Neural crest cell (in vitro differentiated cells): Measurements from ENCODE around the gene KDM4C. TPM values are rescaled to one million over a fixed set of nuclear protein-coding genes. Genes with fewer than 3 reads are reported as not detected.

Source experiments
- DNase-seq: peaks from one replicate; pipeline ENCODE4 v3.0.0; 2021; ENCODE audit warnings: low read depth, mixed read lengths, low spot score
- H3K27ac Mint-ChIP-seq: one replicate; pipeline ENCODE4 v1.8.0; 2021; ENCODE audit warnings: mild to moderate bottlenecking, mixed read lengths; ENCODE audit not compliant: unreplicated experiment
- H3K27me3 Mint-ChIP-seq: 2 replicates; pipeline ENCODE4 v1.8.0; 2021; ENCODE audit warnings: low read depth, mild to moderate bottlenecking, mixed read lengths
- H3K36me3 Mint-ChIP-seq: 2 replicates; pipeline ENCODE4 v1.8.0; 2021; ENCODE audit warnings: low read depth, mild to moderate bottlenecking, mixed read lengths
- H3K4me1 Mint-ChIP-seq: 2 replicates; pipeline ENCODE4 v1.8.0; 2021; ENCODE audit warnings: mixed read lengths
- H3K4me3 Mint-ChIP-seq: one replicate; pipeline ENCODE4 v1.8.0; 2021; ENCODE audit warnings: mild to moderate bottlenecking, mixed read lengths
- H3K9me3 Mint-ChIP-seq: 2 replicates; pipeline ENCODE4 v1.8.0; 2021; ENCODE audit warnings: mixed read lengths
- CTCF ChIP-seq: fragments of 200-600 bp; sonication (generic); conservative IDR thresholded peaks from 2 replicates; pipeline ENCODE4 v1.5.0; 2021; ENCODE audit warnings: antibody characterized with exemption, mild to moderate bottlenecking
- total RNA-seq: library from RNA; stranded (reverse); gene quantifications from 2 replicates; pipeline ENCODE4 v1.2.1, GENCODE V29; 2021

KDM4C gene
- total RNA-seq, 1 donor from 2014 or later, result 11.2 TPM

GRCh38 chr9:7056254-7056653 lies 298.5 kb downstream of the KDM4C start:
- no peak overlapping the region for H3K27ac Mint-ChIP-seq
- H3K4me1 Mint-ChIP-seq, result peaks cover 41% of the 10 kb centered on the region
- H3K27me3 Mint-ChIP-seq, result no peaks in the 10 kb centered on the region
- no peak for TF ChIP-seq CTCF
- no peaks in the 10 kb centered on the region for H3K36me3 Mint-ChIP-seq
- DNase-seq, result no peak
- peaks cover 2% of the 10 kb centered on the region for H3K9me3 Mint-ChIP-seq
- no peak overlapping the region for H3K4me3 Mint-ChIP-seq

GRCh38 chr9:7058473-7058872 lies 300.7 kb downstream of the KDM4C start:
- no peak overlapping the region for H3K27ac Mint-ChIP-seq
- peaks cover 31% of the 10 kb centered on the region for H3K4me1 Mint-ChIP-seq
- no peaks in the 10 kb centered on the region for H3K27me3 Mint-ChIP-seq

GRCh38 chr9:7067169-7067568 lies 309.4 kb downstream of the KDM4C start:
- no peak for DNase-seq
- Mint-ChIP-seq H3K27me3 (no peaks in the 10 kb centered on the region), H3K9me3 (no peaks in the 10 kb centered on the region), H3K27ac (no peak overlapping the region), H3K36me3 (no peaks in the 10 kb centered on the region), H3K4me1 (no peaks in the 10 kb centered on the region), H3K4me3 (no peak overlapping the region)
- no peak for TF ChIP-seq CTCF

More at GRCh38 chr9:7058473-7058872, 300.7 kb downstream of the KDM4C start:
- DNase-seq, result no peak
- TF ChIP-seq CTCF, result no peak
- no peak overlapping the region for H3K4me3 Mint-ChIP-seq
- no peaks in the 10 kb centered on the region for H3K36me3 Mint-ChIP-seq
- peaks cover 2% of the 10 kb centered on the region for H3K9me3 Mint-ChIP-seq

GRCh38 chr9:7071916-7072315 lies 314.1 kb downstream of the KDM4C start:
- Mint-ChIP-seq H3K27ac (no peak overlapping the region), H3K27me3 (no peaks in the 10 kb centered on the region), H3K4me3 (no peak overlapping the region), H3K9me3 (no peaks in the 10 kb centered on the region), H3K4me1 (no peaks in the 10 kb centered on the region), H3K36me3 (no peaks in the 10 kb centered on the region)
- DNase-seq, result no peak
- no peak for TF ChIP-seq CTCF

- no peaks in the 10 kb centered on the region for H3K36me3 Mint-ChIP-seq
- no peak overlapping the region for H3K27ac Mint-ChIP-seq
- H3K27me3 Mint-ChIP-seq, result no peaks in the 10 kb centered on the region
- H3K4me3 Mint-ChIP-seq, result no peak overlapping the region
- no peaks in the 10 kb centered on the region for H3K4me1 Mint-ChIP-seq
- no peaks in the 10 kb centered on the region for H3K9me3 Mint-ChIP-seq
- TF ChIP-seq CTCF, result no peak
- DNase-seq, result no peak
These were observed 315.9 kb downstream of the KDM4C start for GRCh38 chr9:7073706-7074105.

GRCh38 chr9:7075154-7075553 lies 317.4 kb downstream of the KDM4C start:
- Mint-ChIP-seq H3K27me3 (no peaks in the 10 kb centered on the region), H3K4me3 (no peak overlapping the region), H3K4me1 (no peaks in the 10 kb centered on the region), H3K27ac (no peak overlapping the region), H3K9me3 (no peaks in the 10 kb centered on the region), H3K36me3 (no peaks in the 10 kb centered on the region)
- no peak for DNase-seq
- no peak for TF ChIP-seq CTCF
